Kidney epithelial cell (primary cell): ENCODE data around the gene NRXN2. TPM values are rescaled to one million over a fixed set of nuclear protein-coding genes. Genes with fewer than 3 reads are reported as not detected.

Source experiments
- DNase-seq: peaks from one replicate; pipeline ENCODE4 v3.0.0-alpha.2; 2010; ENCODE audit warnings: low read depth
- H3K27me3 ChIP-seq: 2 replicates; pipeline ENCODE4 v1.6.0; 2011; ENCODE audit warnings: low read length; ENCODE audit not compliant: control insufficient read depth, insufficient read depth
- H3K36me3 ChIP-seq: 2 replicates; pipeline ENCODE4 v1.5.1; 2011; ENCODE audit warnings: low read length; ENCODE audit not compliant: control insufficient read depth, insufficient read depth
- H3K4me3 ChIP-seq: 2 replicates; pipeline ENCODE4 v1.5.1; 2011; ENCODE audit warnings: low read depth, mild to moderate bottlenecking, control low read depth, low read length
- CTCF ChIP-seq: IDR thresholded peaks from 2 replicates; pipeline ENCODE4 v1.5.1; 2011; ENCODE audit warnings: mild to moderate bottlenecking, moderate library complexity, low read length, control low read depth, inconsistent platforms; ENCODE audit not compliant: insufficient read depth, poor library complexity, severe bottlenecking
- total RNA-seq: library from RNA; depleted of rRNA; stranded (reverse); fragments of >200 nt; gene quantifications from 2 replicates; pipeline ENCODE4 v1.2.3, GENCODE V29; 2015

NRXN2 gene
- total RNA-seq, 1 donor from 2014 or later = not detected

- DNase-seq = no peak
- Histone ChIP-seq H3K4me3 (no peak overlapping the region), H3K36me3 (no peaks in the 10 kb centered on the region), H3K27me3 (peaks cover 93% of the 10 kb centered on the region)
- TF ChIP-seq CTCF = no peak
Measured at GRCh38 chr11:64644647-64645275, 78.2 kb downstream of the NRXN2 start.

- Histone ChIP-seq H3K27me3 (peaks cover 96% of the 10 kb centered on the region), H3K36me3 (no peaks in the 10 kb centered on the region), H3K4me3 (no peak overlapping the region)
- TF ChIP-seq CTCF = no peak
- DNase-seq = no peak
Measured at GRCh38 chr11:64643920-64644646, 78.9 kb downstream of the NRXN2 start.

- Histone ChIP-seq H3K36me3 (no peaks in the 10 kb centered on the region), H3K27me3 (peaks cover 96% of the 10 kb centered on the region), H3K4me3 (no peak overlapping the region)
- no peak for TF ChIP-seq CTCF
- no peak for DNase-seq
Measured at GRCh38 chr11:64643256-64643881, 79.6 kb downstream of the NRXN2 start.

- Histone ChIP-seq H3K36me3 (no peaks in the 10 kb centered on the region), H3K4me3 (no peak overlapping the region), H3K27me3 (peaks cover 96% of the 10 kb centered on the region)
- no peak for TF ChIP-seq CTCF
- DNase-seq = no peak
Measured at GRCh38 chr11:64642871-64643255, 80.1 kb downstream of the NRXN2 start.

- Histone ChIP-seq H3K27me3 (peaks cover 96% of the 10 kb centered on the region), H3K4me3 (no peak overlapping the region)
- TF ChIP-seq CTCF = no peak
Measured at GRCh38 chr11:64642418-64642735, 80.6 kb downstream of the NRXN2 start.

More at GRCh38 chr11:64642418-64642735, 80.6 kb downstream of the NRXN2 start:
- no peaks in the 10 kb centered on the region for H3K36me3 ChIP-seq
- DNase-seq = no peak
